Raji (cell line): ENCODE measurements around the gene CC2D2B.

Experiments
- POLR2A ChIP-seq: IDR thresholded peaks from 2 replicates; pipeline ENCODE4 v1.6.1; 2011; ENCODE audit warnings: low read depth, low read length, control low read depth; ENCODE audit not compliant: insufficient read depth

The CC2D2B gene

GRCh38 chr10:95988702-95989101 lies 80.9 kb downstream of the CC2D2B start:
- TF ChIP-seq POLR2A = no peak

GRCh38 chr10:95998255-95998784 lies 90.5 kb downstream of the CC2D2B start:
- TF ChIP-seq POLR2A = no peak

GRCh38 chr10:96013956-96014355 lies 106.2 kb downstream of the CC2D2B start:
- no peak for TF ChIP-seq POLR2A

- no peak for TF ChIP-seq POLR2A
These were observed 106.8 kb downstream of the CC2D2B start for GRCh38 chr10:96014473-96015102.

GRCh38 chr10:96017191-96017687 lies 109.5 kb downstream of the CC2D2B start:
- no peak for TF ChIP-seq POLR2A

- no peak for TF ChIP-seq POLR2A
These were observed 113.6 kb downstream of the CC2D2B start for GRCh38 chr10:96021332-96021731.

GRCh38 chr10:96022739-96023138 lies 115.0 kb downstream of the CC2D2B start:
- TF ChIP-seq POLR2A = no peak

- TF ChIP-seq POLR2A = no peak
These were observed 115.4 kb downstream of the CC2D2B start for GRCh38 chr10:96023168-96023567.

GRCh38 chr10:96025566-96025965 lies 117.8 kb downstream of the CC2D2B start:
- TF ChIP-seq POLR2A = no peak

GRCh38 chr10:96034625-96035024 lies 126.8 kb downstream of the CC2D2B start:
- no peak for TF ChIP-seq POLR2A

GRCh38 chr10:96038476-96039387 lies 131.0 kb downstream of the CC2D2B start:
- TF ChIP-seq POLR2A = no peak

- no peak for TF ChIP-seq POLR2A
These were observed 133.4 kb downstream of the CC2D2B start for GRCh38 chr10:96041146-96041545.

- peak; percentile 71 for TF ChIP-seq POLR2A
These were observed 135.5 kb downstream of the CC2D2B start, which contains the start of gene CCNJ for GRCh38 chr10:96043033-96043892. Gene CCNJ, plus strand, starts transcription at chr10:96043583. Its CDS starts 811 bp downstream, at chr10:96044394.

GRCh38 chr10:96043893-96044715 lies 136.3 kb downstream of the CC2D2B start:
- TF ChIP-seq POLR2A = no peak
